Activated B cell treated with CpG ODN at 0.5 μM for 24 hours (primary cell): Measurements from ENCODE around the gene MIEN1. TPM values are rescaled to one million over a fixed set of nuclear protein-coding genes. Genes with fewer than 3 reads are reported as not detected.
A peak's percentile ranks its signal among the peaks of the same experiment; 100 is the strongest.
"Not testable (repeated sequence)": the region's sequence is repeated elsewhere in the genome, so short reads cannot be mapped to it uniquely, and the experiment has no call there.

ENCODE experiments used
- ATAC-seq: fragments of 200-7000 bp; cut with Tn5 transposase; one replicate; pipeline ENCODE4 v1.10.0; 2021; ENCODE audit warnings: low read depth, mild to moderate bottlenecking, moderate library complexity
- CTCF ChIA-PET: fragments of 350-600 bp; sonication (Branson Sonifier 250); formaldehyde crosslinking; loops from one replicate; lab custom pipeline; 2021; ENCODE audit warnings: antibody characterized with exemption; lab: Charles Lee
- POLR2A ChIA-PET: fragments of 350-600 bp; sonication (Branson Sonifier 250); formaldehyde crosslinking; loops from one replicate; lab custom pipeline; 2021; ENCODE audit warnings: antibody characterized with exemption; lab: Charles Lee
- DNase-seq: peaks from one replicate; pipeline ENCODE4 v3.0.0; 2022
- H3K27ac Mint-ChIP-seq: one replicate; pipeline ENCODE4 v1.8.0; 2020; ENCODE audit warnings: mixed read lengths
- H3K27me3 Mint-ChIP-seq: one replicate; pipeline ENCODE4 v1.8.0; 2021; ENCODE audit warnings: mixed read lengths
- H3K36me3 Mint-ChIP-seq: one replicate; pipeline ENCODE4 v1.8.0; 2021; ENCODE audit warnings: low read depth, mixed read lengths
- H3K4me1 Mint-ChIP-seq: one replicate; pipeline ENCODE4 v1.8.0; 2021; ENCODE audit warnings: mixed read lengths
- H3K4me3 Mint-ChIP-seq: one replicate; pipeline ENCODE4 v1.8.0; 2020; ENCODE audit warnings: mild to moderate bottlenecking, mixed read lengths
- H3K9me3 Mint-ChIP-seq: one replicate; pipeline ENCODE4 v1.8.0; 2020; ENCODE audit warnings: mixed read lengths
- CTCF ChIP-seq: fragments of 200-600 bp; IDR thresholded peaks from one replicate; pipeline ENCODE4 v1.8.0; 2022; ENCODE audit warnings: antibody characterized with exemption, mild to moderate bottlenecking
- intact Hi-C: fragments of 100-400 bp; cut with micrococcal nuclease; formaldehyde crosslinking; loops from one replicate; pipeline ENCODE4 v1.15.1; 2024
- total RNA-seq: library from RNA; stranded (reverse); gene quantifications from 2 replicates; pipeline ENCODE4 v1.2.3, GENCODE V29; 2022

Gene MIEN1
- total RNA-seq, 1 donor from 2014 or later, result 42.2 TPM

GRCh38 chr17:39750131-39751015 lies 20.0 kb upstream of the MIEN1 start:
- peaks cover 24% of the 10 kb centered on the region for H3K4me1 Mint-ChIP-seq
- no peak overlapping the region for H3K4me3 Mint-ChIP-seq
- H3K9me3 Mint-ChIP-seq, result no peaks in the 10 kb centered on the region
- TF ChIP-seq CTCF, result no peak
- intact Hi-C loops, result loop anchor here (10.0 kb wide), 1 partner anchor 574 kb away; no protein-coding TSS in a partner anchor
- no peak for ATAC-seq
- H3K36me3 Mint-ChIP-seq, result no peaks in the 10 kb centered on the region
- ChIA-PET CTCF (interaction anchor here (1.6 kb wide), 1 partner anchor 129 kb away, joined by 4 read pairs; no protein-coding TSS in a partner anchor), POLR2A (no interaction called here)
- peak overlapping the region; percentile 63 for H3K27ac Mint-ChIP-seq
- H3K27me3 Mint-ChIP-seq, result no peaks in the 10 kb centered on the region
- no peak for DNase-seq

- H3K9me3 Mint-ChIP-seq, H3K4me3 Mint-ChIP-seq, H3K27me3 Mint-ChIP-seq, H3K27ac Mint-ChIP-seq, DNase-seq, ATAC-seq, intact Hi-C loops, H3K36me3 Mint-ChIP-seq: not testable (repeated sequence)
- ChIA-PET POLR2A (interaction anchor here (1.4 kb wide), 1 partner anchor 18 kb away, joined by 9 read pairs; the partner anchor contains the start of gene MIEN1), CTCF (interaction anchor here (1.5 kb wide), 1 partner anchor 18 kb away, joined by 3 read pairs; the partner anchor contains the start of gene MIEN1)
- peaks cover 17% of the 10 kb centered on the region for H3K4me1 Mint-ChIP-seq
These were observed 18.2 kb upstream of the MIEN1 start for GRCh38 chr17:39748444-39749034.

DNA sequence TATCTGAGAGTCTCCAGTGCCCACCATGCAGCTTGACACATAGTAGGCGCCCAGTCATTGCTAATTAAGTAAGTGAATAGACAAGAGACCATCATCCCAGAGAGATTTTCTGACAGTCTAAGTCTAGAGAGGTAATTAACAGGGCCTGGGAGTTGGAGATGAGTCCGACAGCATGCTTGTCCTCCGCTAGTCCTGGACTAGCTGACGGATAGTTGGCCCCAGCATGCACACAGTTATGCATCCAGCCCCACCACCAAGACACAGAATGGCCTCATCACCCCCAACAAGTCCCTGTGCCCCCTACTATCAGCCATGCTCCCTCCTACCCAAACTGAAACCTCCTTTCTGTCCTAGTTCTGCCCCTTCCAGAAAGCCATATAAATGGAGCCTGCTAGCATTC lies 17.4 kb upstream of the MIEN1 start:
- ChIA-PET CTCF (no interaction called here), POLR2A (no interaction called here)
- Mint-ChIP-seq H3K4me1 (peaks cover 9% of the 10 kb centered on the region), H3K4me3 (no peak overlapping the region), H3K9me3 (no peaks in the 10 kb centered on the region), H3K27ac (no peak overlapping the region), H3K36me3 (no peaks in the 10 kb centered on the region), H3K27me3 (no peaks in the 10 kb centered on the region)
- intact Hi-C loops, result no loop called here
- DNase-seq (no peak), ATAC-seq (no peak)
- no peak for TF ChIP-seq CTCF

DNA sequence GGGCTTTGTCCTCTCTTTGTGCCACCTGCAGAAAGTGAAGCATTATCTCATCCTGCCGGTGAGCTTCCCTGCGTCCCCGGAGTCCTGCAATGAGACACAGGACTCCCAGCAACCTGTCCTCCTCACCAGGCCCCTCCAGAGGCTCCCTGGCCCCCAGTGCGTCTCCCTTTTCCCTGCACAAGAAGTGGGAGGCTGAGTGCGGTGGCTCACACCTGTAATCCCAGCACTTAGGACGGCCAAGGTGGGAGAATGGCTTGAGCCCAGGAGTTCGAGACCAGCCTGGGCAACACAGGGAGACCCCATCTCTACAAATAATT lies 15.8 kb upstream of the MIEN1 start:
- ChIA-PET CTCF (no interaction called here), POLR2A (no interaction called here)
- H3K9me3 Mint-ChIP-seq, result no peaks in the 10 kb centered on the region
- H3K4me3 Mint-ChIP-seq, result no peak overlapping the region
- ATAC-seq (no peak), DNase-seq (no peak)
- H3K27ac Mint-ChIP-seq, result no peak overlapping the region
- peaks cover 4% of the 10 kb centered on the region for H3K27me3 Mint-ChIP-seq
- H3K36me3 Mint-ChIP-seq, result no peaks in the 10 kb centered on the region
- TF ChIP-seq CTCF, result no peak
- intact Hi-C loops, result no loop called here
- no peaks in the 10 kb centered on the region for H3K4me1 Mint-ChIP-seq

- TF ChIP-seq CTCF, result no peak
- POLR2A ChIA-PET, result no interaction called here
These were observed 15.2 kb upstream of the MIEN1 start for GRCh38 chr17:39745335-39746144.

More at GRCh38 chr17:39745335-39746144, 15.2 kb upstream of the MIEN1 start:
- H3K9me3 Mint-ChIP-seq, result no peaks in the 10 kb centered on the region
- H3K36me3 Mint-ChIP-seq, result no peaks in the 10 kb centered on the region
- no peak for ATAC-seq
- CTCF ChIA-PET, result no interaction called here
- H3K4me3 Mint-ChIP-seq, result no peak overlapping the region
- no peak overlapping the region for H3K27ac Mint-ChIP-seq
- peaks cover under 1% of the 10 kb centered on the region for H3K4me1 Mint-ChIP-seq
- intact Hi-C loops, result no loop called here
- peaks cover 4% of the 10 kb centered on the region for H3K27me3 Mint-ChIP-seq
- no peak for DNase-seq
